GM12891 (cell line): ENCODE results near the gene HDAC5.

Experiments used
- POLR2A ChIP-seq: IDR thresholded peaks from 2 replicates; pipeline ENCODE4 v1.6.1; 2011; ENCODE audit warnings: low read depth, low read length, control low read depth
- POLR2AphosphoS5 ChIP-seq: IDR thresholded peaks from 2 replicates; pipeline ENCODE4 v1.6.1; 2011; ENCODE audit warnings: low read depth, low read length, control low read depth
- SPI1 ChIP-seq: IDR thresholded peaks from 2 replicates; pipeline ENCODE4 v1.6.1; 2011; ENCODE audit warnings: low read depth, low read length, control low read depth
- TAF1 ChIP-seq: IDR thresholded peaks from 2 replicates; pipeline ENCODE4 v1.6.1; 2011; ENCODE audit warnings: low read depth, low read length, control low read depth

GRCh38 chr17:44094701-44095387 is 28.6 kb downstream of the HDAC5 start:
- no peak for TF ChIP-seq POLR2A
- TF ChIP-seq POLR2AphosphoS5: no peak
- TF ChIP-seq TAF1: no peak
- no peak for TF ChIP-seq SPI1
